IMR-90 (cell line): ENCODE results near the gene OVCA2. TPM values are rescaled to one million over a fixed set of nuclear protein-coding genes. Genes with fewer than 3 reads are reported as not detected.

Experiments used
- ATAC-seq: fragments of 200-7000 bp; cut with Tn5 transposase; 2 replicates; pipeline ENCODE4 v1.9.1; 2020; ENCODE audit warnings: low read depth, mild to moderate bottlenecking, moderate library complexity
- BruUV-seq: library from RNA; stranded (reverse); fragments of 400-500 nt; replicated peaks from 2 replicates; lab custom pipeline; 2021; lab: Mats Ljungman, UMichigan
- CTCF ChIA-PET: fragments of 300-600 bp; formaldehyde crosslinking; extraction: SDS; loops from one replicate; lab custom pipeline; 2021; ENCODE audit warnings: antibody characterized with exemption; lab: Yijun Ruan, JAX
- POLR2A ChIA-PET: fragments of 300-600 bp; sonication (Branson Sonifier 250); formaldehyde crosslinking; loops from one replicate; lab custom pipeline; 2022; ENCODE audit warnings: antibody characterized with exemption; ENCODE audit not compliant: unreplicated experiment; lab: Charles Lee
- DNase-seq: peaks from one replicate; pipeline ENCODE4 v3.0.0; 2013
- H2AFZ ChIP-seq: replicated peaks from 2 replicates; pipeline ENCODE3; 2013; ENCODE audit warnings: low read length, mild to moderate bottlenecking; ENCODE audit not compliant: poor library complexity
- H2AK5ac ChIP-seq: 2 replicates; pipeline ENCODE4 v1.6.1; 2013; ENCODE audit warnings: low read depth, low read length, inconsistent platforms
- H2AK9ac ChIP-seq: replicated peaks from 2 replicates; pipeline ENCODE3; 2013; ENCODE audit warnings: mild to moderate bottlenecking, low read depth, low read length, moderate library complexity; ENCODE audit not compliant: poor library complexity
- H2BK120ac ChIP-seq: 2 replicates; pipeline ENCODE4 v1.6.1; 2013; ENCODE audit warnings: low read depth, low read length, inconsistent platforms
- H2BK15ac ChIP-seq: 3 replicates; pipeline ENCODE4 v1.6.1; 2013; ENCODE audit warnings: low read depth, low read length, inconsistent platforms
- H2BK20ac ChIP-seq: 2 replicates; pipeline ENCODE4 v1.6.1; 2013; ENCODE audit warnings: low read depth, mild to moderate bottlenecking, inconsistent platforms, low read length, moderate library complexity
- H2BK5ac ChIP-seq: 2 replicates; pipeline ENCODE4 v1.6.1; 2013; ENCODE audit warnings: mild to moderate bottlenecking, low read depth, low read length, inconsistent platforms; ENCODE audit not compliant: poor library complexity, severe bottlenecking
- H3K14ac ChIP-seq: replicated peaks from 2 replicates; pipeline ENCODE4 v1.6.1; 2013; ENCODE audit warnings: low read depth, low read length, inconsistent platforms
- H3K18ac ChIP-seq: 2 replicates; pipeline ENCODE4 v1.6.1; 2013; ENCODE audit warnings: low read depth, low read length, control low read depth
- H3K23ac ChIP-seq: 2 replicates; pipeline ENCODE4 v1.6.1; 2013; ENCODE audit warnings: low read depth, low read length, inconsistent platforms
- H3K27ac ChIP-seq: 2 replicates; pipeline ENCODE4 v1.5.1; 2013; ENCODE audit warnings: mild to moderate bottlenecking, control low read depth, low read length; ENCODE audit not compliant: insufficient read depth
- H3K27me3 ChIP-seq: 2 replicates; pipeline ENCODE4 v1.6.1; 2013; ENCODE audit warnings: low read length; ENCODE audit not compliant: control insufficient read depth, insufficient read depth
- H3K36me3 ChIP-seq: 2 replicates; pipeline ENCODE4 v1.6.1; 2013; ENCODE audit warnings: low read length, mixed read lengths; ENCODE audit not compliant: control insufficient read depth, insufficient read depth
- H3K4ac ChIP-seq: 2 replicates; pipeline ENCODE4 v1.6.1; 2013; ENCODE audit warnings: low read depth, low read length, inconsistent platforms
- H3K4me1 ChIP-seq: 2 replicates; pipeline ENCODE4 v1.6.1; 2013; ENCODE audit warnings: low read length, mixed read lengths; ENCODE audit not compliant: control insufficient read depth, insufficient read depth
- H3K4me2 ChIP-seq: 2 replicates; pipeline ENCODE4 v1.6.1; 2013; ENCODE audit warnings: low read depth, mild to moderate bottlenecking, control low read depth, low read length, moderate library complexity
- H3K4me3 ChIP-seq: 2 replicates; pipeline ENCODE4 v1.5.1; 2013; ENCODE audit warnings: low read depth, mild to moderate bottlenecking, control low read depth, low read length, moderate library complexity; ENCODE audit not compliant: insufficient read depth
- H3K56ac ChIP-seq: 2 replicates; pipeline ENCODE4 v1.6.1; 2013; ENCODE audit warnings: low read length, inconsistent platforms; ENCODE audit not compliant: insufficient read depth; ENCODE audit errors: extremely low read depth
- H3K79me1 ChIP-seq, 2 experiments: 2 replicates each; pipeline ENCODE4 v1.6.1; 2013; ENCODE audit warnings: low read length in 2 of 2, inconsistent platforms in 1 of 2, low read depth in 1 of 2
- H3K9ac ChIP-seq: 2 replicates; pipeline ENCODE4 v1.6.1; 2013; ENCODE audit warnings: low read depth, low read length, control low read depth
- H3K9me1 ChIP-seq: 2 replicates; pipeline ENCODE4 v1.6.1; 2013; ENCODE audit warnings: low read length, inconsistent platforms; ENCODE audit not compliant: insufficient read depth
- H3K9me3 ChIP-seq: 2 replicates; pipeline ENCODE4 v1.6.1; 2013; ENCODE audit warnings: low read length; ENCODE audit not compliant: control insufficient read depth, insufficient read depth
- H4K20me1 ChIP-seq: 2 replicates; pipeline ENCODE4 v1.6.1; 2013; ENCODE audit warnings: low read length, inconsistent platforms; ENCODE audit not compliant: insufficient read depth
- H4K5ac ChIP-seq: 2 replicates; pipeline ENCODE4 v1.6.1; 2013; ENCODE audit warnings: mild to moderate bottlenecking, low read depth, low read length, control low read depth
- H4K8ac ChIP-seq, 2 experiments: 2 replicates each; pipeline ENCODE4 v1.6.1; 2013; ENCODE audit warnings: low read depth in 2 of 2, low read length in 2 of 2, control low read depth in 1 of 2, inconsistent platforms in 1 of 2
- H4K91ac ChIP-seq: 2 replicates; pipeline ENCODE4 v1.6.1; 2013; ENCODE audit warnings: low read depth, low read length, inconsistent platforms; ENCODE audit not compliant: insufficient read depth
- BHLHE40 ChIP-seq: fragments of 150-350 bp; IDR thresholded peaks from 2 replicates; pipeline ENCODE4 v1.6.1; 2016; ENCODE audit warnings: mild to moderate bottlenecking, low read depth, low read length
- CEBPB ChIP-seq: IDR thresholded peaks from 2 replicates; pipeline ENCODE4 v1.6.1; 2012; ENCODE audit warnings: low read depth, low read length, improper control_type of control experiment
- CHD1 ChIP-seq: IDR thresholded peaks from 2 replicates; pipeline ENCODE4 v1.6.1; 2012; ENCODE audit warnings: low read depth, low read length, improper control_type of control experiment
- CTCF ChIP-seq: conservative IDR thresholded peaks from 2 replicates; pipeline ENCODE4 v1.5.1; 2012; ENCODE audit warnings: mild to moderate bottlenecking, low read depth, low read length, improper control_type of control experiment
- ELK1 ChIP-seq: fragments of 150-350 bp; IDR thresholded peaks from 2 replicates; pipeline ENCODE4 v1.6.1; 2016; ENCODE audit warnings: low read depth, mild to moderate bottlenecking, low read length, moderate library complexity, borderline replicate concordance
- FOS ChIP-seq: fragments of 150-350 bp; IDR thresholded peaks from 2 replicates; pipeline ENCODE4 v1.6.1; 2016; ENCODE audit warnings: low read depth, low read length
- MAFK ChIP-seq: IDR thresholded peaks from 2 replicates; pipeline ENCODE4 v1.6.1; 2012; ENCODE audit warnings: low read depth, low read length, improper control_type of control experiment
- MAZ ChIP-seq: IDR thresholded peaks from 2 replicates; pipeline ENCODE4 v1.6.1; 2012; ENCODE audit warnings: low read depth, mild to moderate bottlenecking, low read length, improper control_type of control experiment, moderate library complexity, borderline replicate concordance
- MXI1 ChIP-seq: IDR thresholded peaks from 2 replicates; pipeline ENCODE4 v1.6.1; 2012; ENCODE audit warnings: low read depth, mild to moderate bottlenecking, low read length, moderate library complexity, borderline replicate concordance
- NFE2L2 ChIP-seq: fragments of 150-350 bp; IDR thresholded peaks from 2 replicates; pipeline ENCODE4 v1.6.1; 2016; ENCODE audit warnings: low read depth, mild to moderate bottlenecking, low read length
- POLR2A ChIP-seq: IDR thresholded peaks from 2 replicates; pipeline ENCODE4 v1.6.1; 2012; ENCODE audit warnings: mild to moderate bottlenecking, low read depth, low read length
- RAD21 ChIP-seq: IDR thresholded peaks from 2 replicates; pipeline ENCODE4 v1.6.1; 2012; ENCODE audit warnings: low read length, improper control_type of control experiment
- RCOR1 ChIP-seq: IDR thresholded peaks from 2 replicates; pipeline ENCODE4 v1.6.1; 2012; ENCODE audit warnings: mild to moderate bottlenecking, low read length, improper control_type of control experiment; ENCODE audit not compliant: insufficient replicate concordance
- RFX5 ChIP-seq: IDR thresholded peaks from 2 replicates; pipeline ENCODE4 v1.8.0; 2012; ENCODE audit warnings: low read depth, mild to moderate bottlenecking, low read length, moderate library complexity
- SMC3 ChIP-seq: fragments of 150-350 bp; IDR thresholded peaks from 2 replicates; pipeline ENCODE4 v1.6.1; 2016; ENCODE audit warnings: low read depth, mild to moderate bottlenecking, antibody characterized with exemption, low read length, moderate library complexity
- WGBS, 2 experiments: methylation state at CpG; one replicate each; pipeline versions ENCODE4 v1.1.5 to v1.1.7; 2013; ENCODE audit warnings: missing lambda C conversion rate in 2 of 2; ENCODE audit not compliant: insufficient read length in 1 of 2; ENCODE audit errors: extremely low coverage in 2 of 2; 5-methylcytosine and 5-hydroxymethylcytosine counted together
- dilution Hi-C: fragments of 300-500 bp; cut with HindIII; formaldehyde crosslinking; loops from one replicate; pipeline ENCODE4 v1.14.3; 2018; ENCODE audit warnings: low sequenced_read_pairs; ENCODE audit not compliant: unreplicated experiment
- in situ Hi-C: fragments of 300-500 bp; cut with MboI; formaldehyde crosslinking; loops from 3 replicates; pipeline ENCODE4 v1.14.3; 2019; ENCODE audit warnings: low sequenced_read_pairs, inconsistent platforms, mixed read lengths
- intact Hi-C: fragments of 100-400 bp; cut with micrococcal nuclease; formaldehyde crosslinking; loops from 2 replicates; pipeline ENCODE4 v1.10.0; 2022
- polyA plus RNA-seq, 3 experiments: library from polyadenylated mRNA; depleted of rRNA; stranded (reverse); fragments of >200 nt; gene quantifications; 2 replicates each; pipeline ENCODE4 v1.2.3, GENCODE V29; 2012; ENCODE audit warnings: low replicate concordance in 1 of 3
- total RNA-seq: library from RNA; depleted of rRNA; stranded (reverse); fragments of >200 nt; gene quantifications from 2 replicates; pipeline ENCODE4 v1.2.3, GENCODE V29; 2012
- TF ChIP-seq, protein P1 (sequence below): fragments of 150-350 bp; IDR thresholded peaks from 2 replicates; pipeline ENCODE4 v1.6.1; 2017; ENCODE audit warnings: mild to moderate bottlenecking, antibody characterized with exemption, low read length, low read depth

Gene OVCA2
- total and polyA plus RNA-seq, 2 of the 4 experiments (the other 2 are of a cell fraction): 38.7 to 46.9 TPM

GRCh38 chr17:2085648-2085949, 43.8 kb downstream of the OVCA2 start:
- no peak for ATAC-seq
- POLR2A ChIA-PET: no interaction called here
- Histone ChIP-seq H3K27ac (peak overlapping the region; percentile 77), H3K36me3 (peaks cover 16% of the 10 kb centered on the region), H4K91ac (peak overlapping the region; percentile 92), H2BK120ac (peak overlapping the region; percentile 58), H2BK20ac (peak overlapping the region; percentile 81), H4K5ac (peak overlapping the region; percentile 76), H3K4me3 (no peak overlapping the region), H2BK15ac (peak overlapping the region; percentile 87; the same call in 2 of the 3 replicates), H3K27me3 (no peaks in the 10 kb centered on the region), H3K14ac (peak overlapping the region; percentile 97), H3K9me3 (no peaks in the 10 kb centered on the region), H3K4me1 (peaks cover 39% of the 10 kb centered on the region), H3K56ac (peak overlapping the region; percentile 66; the same call in 1 of the 2 replicates), H2AFZ (peak overlapping the region; percentile 54), H3K4ac (peak overlapping the region; percentile 86), H3K23ac (peak overlapping the region; percentile 88), H3K79me1 (peaks cover 5 to 96% of the 10 kb centered on the region in 2 experiments; a peak in 3 of 4 replicates), H4K8ac (peak overlapping the region; percentile 52 to 93), H3K18ac (peak overlapping the region; percentile 75), H2AK5ac (peak overlapping the region; percentile 87), H3K9ac (peak overlapping the region; percentile 50), H3K9me1 (peaks cover 56% of the 10 kb centered on the region), H2BK5ac (peak overlapping the region; percentile 85), H2AK9ac (peak overlapping the region; percentile 85), H3K4me2 (peak overlapping the region; percentile 12), H4K20me1 (no peaks in the 10 kb centered on the region)
- dilution Hi-C loops: no loop called here
- WGBS, 2 experiments: no CpG with 5 or more reads among the region's 5 CpGs
- intact Hi-C loops: no loop called here
- CTCF ChIA-PET: interaction anchor here (1.7 to 2.9 kb wide), 2 partner anchors 9 to 159 kb away, joined by 6 to 12 read pairs; no protein-coding TSS in a partner anchor
- no TSS peak for BruUV-seq
- TF ChIP-seq BHLHE40 (no peak), POLR2A (no peak), CTCF (no peak), NFE2L2 (no peak), FOS (no peak), RFX5 (no peak), CEBPB (no peak), MAZ (no peak), RCOR1 (no peak), MAFK (no peak), RAD21 (no peak), ELK1 (no peak), SMC3 (no peak), CHD1 (no peak), MXI1 (no peak)
- TF ChIP-seq, protein P1, sequence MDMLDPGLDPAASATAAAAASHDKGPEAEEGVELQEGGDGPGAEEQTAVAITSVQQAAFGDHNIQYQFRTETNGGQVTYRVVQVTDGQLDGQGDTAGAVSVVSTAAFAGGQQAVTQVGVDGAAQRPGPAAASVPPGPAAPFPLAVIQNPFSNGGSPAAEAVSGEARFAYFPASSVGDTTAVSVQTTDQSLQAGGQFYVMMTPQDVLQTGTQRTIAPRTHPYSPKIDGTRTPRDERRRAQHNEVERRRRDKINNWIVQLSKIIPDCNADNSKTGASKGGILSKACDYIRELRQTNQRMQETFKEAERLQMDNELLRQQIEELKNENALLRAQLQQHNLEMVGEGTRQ: no peak
- DNase-seq: peak; percentile 69
- in situ Hi-C loops: no loop called here
